Ureter (tissue), 1 donor: ENCODE measurements around the gene SDK1. TPM values are rescaled to one million over a fixed set of nuclear protein-coding genes. Genes with fewer than 3 reads are reported as not detected.

Experiments
- DNase-seq: peaks from one replicate; pipeline ENCODE4 v3.0.0-alpha.2; 2020; ENCODE audit warnings: low spot score
- total RNA-seq: library from RNA; stranded (reverse); gene quantifications from one replicate; pipeline ENCODE4 v1.2.4, GENCODE V29; 2023
- donor health status: DM: yes; HTN: yes; CAD: no.

The SDK1 gene
- total RNA-seq, 1 donor from 2014 or later, result 27.3 TPM

- no peak for DNase-seq
Measured at GRCh38 chr7:4196121-4196819, 895.2 kb downstream of the SDK1 start.

DNA sequence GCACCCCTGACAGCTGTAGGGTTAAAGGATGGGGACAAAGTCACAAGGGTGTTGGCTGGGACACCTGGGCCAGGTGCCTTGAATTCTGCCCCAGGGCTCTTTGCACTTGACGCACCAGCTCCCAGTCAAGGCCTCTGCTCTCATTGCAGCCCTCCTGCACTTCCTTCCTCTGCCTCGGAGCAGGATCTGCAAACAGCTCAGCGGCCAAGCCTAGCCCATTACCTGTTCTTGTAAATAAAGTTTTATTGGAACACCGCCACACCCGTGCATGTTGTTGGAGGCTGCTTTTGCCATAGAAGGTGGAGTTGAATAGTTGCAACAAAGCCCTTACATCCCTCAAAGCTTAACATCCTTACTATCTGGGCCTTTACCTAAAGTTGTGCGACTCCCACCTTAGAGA lies 897.2 kb downstream of the SDK1 start:
- no peak for DNase-seq

GRCh38 chr7:4200546-4201094 lies 899.6 kb downstream of the SDK1 start:
- no peak for DNase-seq

- DNase-seq, result no peak
Measured at GRCh38 chr7:4201566-4201965, 900.5 kb downstream of the SDK1 start.

DNA sequence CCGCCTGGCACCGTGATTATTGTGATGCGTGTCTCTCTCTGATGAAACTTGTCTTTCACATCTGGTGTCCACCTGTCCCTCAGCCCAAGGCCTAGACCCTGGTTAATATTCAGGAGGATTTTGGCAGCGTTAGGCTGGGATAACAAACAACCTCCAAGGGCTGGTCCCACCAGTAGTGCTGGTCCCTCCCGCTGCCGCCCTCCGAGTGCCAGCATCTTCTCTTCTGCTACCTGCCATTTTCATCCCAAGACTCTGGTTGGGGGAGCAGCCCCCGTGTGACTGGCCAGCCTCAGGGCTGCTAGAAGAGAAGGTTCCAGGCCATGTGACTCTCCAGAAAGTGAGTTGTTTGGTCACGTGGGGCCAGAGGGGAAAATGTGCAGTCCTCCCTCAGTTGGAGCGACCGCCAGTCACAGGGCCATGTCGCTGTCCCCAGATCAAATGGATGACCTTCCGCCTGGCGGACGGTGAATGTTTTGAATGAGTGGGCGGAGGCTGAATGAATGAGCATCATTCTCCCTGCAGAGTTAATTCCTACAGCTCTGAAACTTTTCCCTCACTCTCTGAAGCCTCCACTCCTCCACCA lies 901.2 kb downstream of the SDK1 start:
- no peak for DNase-seq

DNA sequence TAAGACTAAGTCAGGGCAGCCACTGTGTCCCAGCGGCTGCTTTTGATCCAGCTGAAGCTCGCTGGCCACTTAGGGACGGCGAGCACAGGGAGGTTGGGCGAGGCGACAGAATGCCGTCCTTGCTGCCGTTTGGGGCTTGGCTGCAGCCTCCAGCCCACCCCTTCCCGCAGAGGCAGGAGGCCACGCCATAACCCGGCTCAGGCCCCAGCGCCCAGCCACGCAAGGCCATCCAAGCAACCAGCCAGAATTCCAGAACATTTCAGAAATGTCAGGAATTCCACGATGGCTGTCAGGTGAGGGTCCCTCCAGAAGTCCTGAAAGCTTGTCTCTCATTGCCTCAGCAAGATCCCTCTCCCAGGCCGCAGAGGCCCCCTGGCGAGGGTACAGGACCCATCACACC lies 901.9 kb downstream of the SDK1 start:
- no peak for DNase-seq

DNA sequence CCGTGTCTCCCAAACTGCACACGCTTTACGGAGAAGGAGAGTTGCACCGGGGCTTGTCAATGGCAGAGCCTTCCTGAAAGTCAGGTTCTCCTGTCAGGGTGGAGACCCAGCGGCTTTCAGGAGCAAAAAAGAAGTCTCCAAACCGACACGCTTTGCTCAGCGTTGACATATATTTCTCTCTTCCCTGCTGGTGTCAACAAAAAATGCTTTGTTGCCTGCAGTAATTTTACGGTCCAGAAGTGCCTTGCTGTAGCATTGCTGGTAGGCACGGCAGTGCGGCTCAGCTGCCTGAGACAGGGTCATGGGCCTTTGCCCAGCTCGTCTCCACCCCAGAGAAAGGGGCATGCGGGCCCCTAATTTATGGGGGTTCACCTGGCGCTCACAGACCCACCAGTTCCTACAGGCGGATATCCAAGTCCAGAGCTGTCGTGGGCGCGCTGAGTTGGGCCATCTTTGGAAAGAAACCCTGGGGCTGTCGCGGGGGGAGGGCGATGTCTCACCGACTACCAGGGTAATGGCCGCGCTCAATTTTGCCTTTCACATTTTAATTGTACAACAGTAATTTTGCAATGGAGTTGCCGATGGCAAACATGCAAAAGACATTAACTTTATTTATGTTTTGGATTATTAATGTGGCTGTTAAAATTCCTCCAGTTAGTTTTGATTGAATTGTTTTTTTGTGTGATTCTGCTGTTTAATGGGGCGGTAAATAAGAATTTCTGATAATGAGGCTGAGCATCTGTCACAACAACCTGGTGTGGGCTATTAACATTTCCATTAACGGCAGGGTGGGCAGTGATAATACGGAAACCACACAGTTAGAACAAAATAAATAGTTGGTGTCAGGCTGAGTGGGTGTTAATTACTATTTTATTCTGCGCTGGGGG lies 902.8 kb downstream of the SDK1 start:
- no peak for DNase-seq

- DNase-seq, result no peak
Measured at GRCh38 chr7:4204513-4205165, 903.6 kb downstream of the SDK1 start.

GRCh38 chr7:4205828-4206227 lies 904.8 kb downstream of the SDK1 start:
- DNase-seq, result no peak

DNA sequence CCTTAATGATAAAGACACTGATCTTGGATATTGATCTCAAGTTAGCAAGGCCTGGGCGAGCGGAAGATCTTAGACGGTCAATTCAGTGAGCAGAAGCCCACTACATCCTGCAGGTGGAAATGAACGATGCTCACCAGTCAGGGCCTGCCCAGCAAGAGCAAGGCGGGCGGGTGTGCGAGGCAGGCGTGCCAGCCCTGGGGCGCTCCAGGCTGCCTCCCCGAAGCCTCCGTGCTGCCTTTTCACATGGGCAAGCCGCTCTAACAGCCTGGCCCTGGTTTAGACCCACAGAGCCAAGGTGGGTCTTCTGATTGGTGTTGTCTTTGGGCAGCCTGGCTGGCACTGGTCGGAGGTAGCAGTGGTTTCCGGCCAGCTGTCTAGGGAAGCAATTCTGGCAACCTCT lies 906.0 kb downstream of the SDK1 start:
- no peak for DNase-seq

- no peak for DNase-seq
Measured at GRCh38 chr7:4208086-4208485, 907.0 kb downstream of the SDK1 start.

GRCh38 chr7:4208586-4208985 lies 907.5 kb downstream of the SDK1 start:
- DNase-seq, result no peak

DNA sequence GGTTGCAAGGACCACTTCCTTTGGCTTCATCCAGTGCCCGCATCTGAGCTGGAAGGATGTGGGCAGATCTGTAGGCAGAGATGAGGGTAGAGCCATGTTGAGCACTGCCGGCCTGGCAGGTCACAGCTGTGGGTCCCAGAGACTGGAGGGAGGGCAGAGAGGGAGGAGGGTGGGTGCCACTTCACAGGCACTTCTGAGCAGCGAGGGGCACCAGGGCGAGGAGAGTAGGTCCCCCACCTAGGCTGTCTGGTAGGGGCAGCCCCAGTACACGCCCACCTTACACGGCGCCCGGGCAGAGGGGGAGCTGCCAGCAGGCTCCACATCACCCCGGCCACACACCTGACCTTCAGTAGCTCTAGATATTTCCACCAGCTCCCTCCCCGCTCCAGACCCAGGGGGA lies 908.1 kb downstream of the SDK1 start:
- DNase-seq, result no peak

DNA sequence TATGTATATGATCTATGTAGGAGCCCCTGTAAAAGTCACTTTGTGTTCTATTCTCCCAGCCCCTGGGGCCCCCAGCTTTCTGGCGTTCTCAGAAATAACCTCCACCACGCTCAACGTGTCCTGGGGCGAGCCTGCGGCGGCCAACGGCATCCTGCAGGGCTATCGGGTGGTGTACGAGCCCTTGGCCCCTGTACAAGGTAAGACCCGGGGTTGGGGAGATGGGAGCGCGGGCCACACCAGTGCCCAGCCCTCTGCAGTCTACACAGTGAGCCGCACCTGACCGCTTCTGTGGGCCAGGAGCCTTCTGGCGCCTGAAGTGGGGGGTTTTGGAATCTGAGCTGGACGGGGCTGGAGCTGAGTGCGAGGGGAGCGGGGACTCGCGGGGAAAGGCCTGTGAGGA lies 908.9 kb downstream of the SDK1 start:
- DNase-seq, result no peak

GRCh38 chr7:4210821-4211220 lies 909.8 kb downstream of the SDK1 start:
- no peak for DNase-seq

DNA sequence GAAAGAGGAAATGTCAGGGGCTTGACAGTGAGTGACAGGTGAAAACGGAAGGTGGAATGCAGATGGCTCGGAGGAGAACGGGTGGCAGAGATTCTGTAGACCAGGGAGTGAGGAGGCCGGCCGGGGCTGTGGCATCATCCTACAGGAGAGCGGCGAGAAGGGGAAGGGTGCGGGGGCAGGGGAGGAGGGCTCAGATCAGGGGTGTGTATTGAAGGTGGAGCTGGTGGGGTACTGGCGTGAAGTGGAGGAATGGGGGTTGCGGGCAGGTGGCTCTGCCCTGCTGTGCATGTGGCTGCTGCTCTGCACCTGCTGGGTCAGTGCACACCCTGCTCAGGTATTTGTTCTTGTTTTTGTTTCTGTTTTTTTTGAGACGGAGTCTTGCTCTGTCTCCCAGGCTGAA lies 910.2 kb downstream of the SDK1 start:
- no peak for DNase-seq

- DNase-seq, result no peak
Measured at GRCh38 chr7:4212376-4212775, 911.3 kb downstream of the SDK1 start.

- no peak for DNase-seq
Measured at GRCh38 chr7:4214291-4215155, 913.5 kb downstream of the SDK1 start.

GRCh38 chr7:4215176-4215720 lies 914.2 kb downstream of the SDK1 start:
- DNase-seq, result no peak

- DNase-seq, result no peak
Measured at GRCh38 chr7:4216016-4216415, 915.0 kb downstream of the SDK1 start.
